ENCODE data around the gene WNT4. TPM values are rescaled to one million over a fixed set of nuclear protein-coding genes. Genes with fewer than 3 reads are reported as not detected.

Gene WNT4
- polyA plus RNA-seq, 4 donors: 6.7 to 8.2 (median 7.0) TPM

DNA sequence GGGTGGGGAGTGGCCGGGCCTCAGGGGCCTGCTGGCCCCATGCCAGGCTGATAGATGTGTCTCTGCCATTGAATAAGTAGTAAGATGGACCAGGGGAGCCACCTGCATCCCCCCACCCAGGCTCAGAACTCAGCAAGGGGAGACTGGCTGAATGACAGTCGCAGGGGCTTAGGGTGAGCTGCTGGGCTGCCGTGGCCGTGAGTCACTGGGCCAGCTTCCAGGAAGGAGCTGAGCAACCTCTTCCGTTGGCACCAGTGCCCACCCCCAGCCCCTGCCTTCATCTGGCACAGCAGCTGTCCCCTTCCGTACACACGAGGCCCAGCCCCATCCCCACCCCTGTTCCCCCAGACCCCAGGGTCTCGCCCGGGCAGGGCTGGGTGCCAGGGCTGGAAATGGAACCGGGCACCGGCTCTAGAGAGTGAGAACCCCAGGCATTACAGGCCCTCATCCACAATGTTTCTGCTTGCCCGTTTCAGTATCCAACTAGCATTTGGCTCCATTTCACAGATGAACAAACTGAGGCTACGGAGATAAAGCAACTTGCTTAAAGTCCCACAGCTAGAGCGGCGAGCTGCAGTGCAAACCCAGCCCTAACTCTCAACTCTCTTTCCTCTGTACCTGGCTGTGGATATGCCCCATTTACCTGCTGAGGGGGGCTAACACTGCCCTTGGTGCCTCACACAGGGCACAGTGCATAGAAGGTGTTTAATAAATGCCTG, 10.2 kb downstream of the WNT4 start:
- DNase-seq (ENCODE audit: low read depth in 4 of 4, low spot score in 3 of 4): no peak

DNA sequence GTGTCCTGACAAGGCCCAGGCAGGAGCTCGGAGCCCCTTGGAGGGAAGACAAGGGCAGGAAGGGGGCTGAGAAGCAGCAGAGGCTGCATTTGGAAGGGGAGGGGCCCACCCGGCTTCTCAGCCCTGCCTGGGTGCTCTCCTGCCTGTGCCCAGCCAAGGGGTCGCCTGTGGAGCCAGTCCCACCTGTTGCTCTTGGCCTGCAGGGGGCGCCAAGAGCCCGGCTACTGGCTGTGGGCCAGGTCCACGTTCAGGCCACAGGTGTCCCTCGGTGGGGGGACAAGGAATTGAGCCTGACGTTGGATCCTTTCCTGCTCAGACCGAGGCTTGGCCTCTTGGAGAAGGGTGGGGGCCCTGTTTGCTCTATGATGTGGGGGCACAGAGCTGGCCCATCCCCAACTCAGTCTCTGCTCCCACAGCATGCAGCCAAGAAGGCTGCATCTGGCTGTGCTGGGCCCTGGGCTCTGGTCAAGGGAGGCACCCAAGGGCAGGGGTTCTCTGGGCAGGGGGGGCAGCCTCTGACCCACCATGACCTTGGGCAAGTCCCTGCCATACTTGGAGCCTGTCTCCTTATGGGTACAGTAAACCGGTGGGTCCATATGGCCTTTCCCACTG, 10.9 kb downstream of the WNT4 start:
- DNase-seq (ENCODE audit: low read depth in 4 of 4, low spot score in 3 of 4): no peak

DNA sequence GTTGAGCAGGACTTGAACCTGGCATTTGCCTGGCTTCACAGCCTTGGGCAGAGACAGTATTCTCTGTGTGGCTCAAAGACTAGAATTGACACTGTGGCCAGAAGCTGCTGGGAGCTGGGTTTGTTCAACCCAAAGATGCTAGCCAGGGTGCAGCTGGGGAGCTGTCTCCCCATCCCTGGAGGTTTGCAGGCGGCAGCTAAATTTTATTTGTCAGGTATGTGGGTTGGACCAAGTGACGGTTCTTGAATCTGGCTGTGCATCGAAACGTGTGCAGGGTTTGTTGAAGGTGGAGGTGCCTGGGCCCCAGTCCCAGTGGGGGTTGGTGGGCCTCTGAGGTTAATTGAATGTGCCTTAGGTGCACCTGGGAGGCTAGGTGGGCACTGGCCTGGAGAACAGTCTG, 11.8 kb downstream of the WNT4 start:
- DNase-seq (ENCODE audit: low read depth in 4 of 4, low spot score in 3 of 4): no peak

DNA sequence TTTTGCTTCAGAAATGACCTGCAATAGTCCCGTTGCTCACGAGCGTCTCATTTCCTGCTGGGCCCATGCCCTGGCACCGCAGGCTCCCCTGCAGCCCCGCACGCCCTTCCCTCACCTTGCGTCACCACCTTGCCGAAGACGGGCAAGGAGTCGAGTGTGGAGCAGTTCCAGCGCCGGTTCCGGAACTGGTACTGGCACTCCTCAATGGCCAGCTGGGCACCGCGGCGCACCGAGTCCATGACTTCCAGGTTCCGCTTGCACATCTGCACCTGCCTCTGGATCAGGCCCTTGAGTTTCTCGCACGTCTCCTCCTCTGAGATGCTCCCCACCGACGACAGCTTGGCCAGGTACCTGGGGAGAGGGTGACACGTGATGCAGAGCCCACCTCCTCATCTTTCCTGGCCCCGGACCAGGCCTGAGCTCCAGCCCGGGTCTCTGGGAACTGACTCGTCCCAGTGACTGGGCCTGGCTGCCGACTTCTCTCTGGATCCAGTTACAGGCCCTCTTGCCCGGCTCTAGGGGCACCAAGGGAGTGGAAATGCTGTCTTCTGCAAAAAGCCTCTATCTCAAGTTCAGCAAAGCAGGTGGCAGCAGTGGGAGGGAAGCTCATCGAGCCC, 13.3 kb downstream of the WNT4 start:
- no peak for DNase-seq (ENCODE audit: low read depth in 4 of 4, low spot score in 3 of 4)

DNA sequence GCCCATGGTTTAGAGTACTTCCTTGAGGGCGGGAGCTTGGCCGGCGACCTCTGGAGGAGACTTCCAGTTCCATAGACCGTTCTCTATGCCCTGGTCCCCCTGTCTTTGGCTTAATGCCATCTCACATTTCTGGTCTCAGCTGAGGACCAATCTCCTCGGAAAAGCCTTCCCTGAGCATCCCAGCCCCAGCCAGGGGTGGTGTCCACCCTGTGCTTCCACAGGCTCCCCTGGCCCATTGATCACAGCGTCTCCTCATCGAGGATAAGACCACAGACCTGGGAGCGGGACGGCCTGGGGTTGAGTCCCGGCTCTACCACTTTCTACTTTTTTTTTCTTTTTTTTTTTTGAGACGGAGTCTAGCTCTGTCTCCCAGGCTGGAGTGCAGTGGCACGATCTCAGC, 14.5 kb downstream of the WNT4 start:
- DNase-seq (ENCODE audit: low read depth in 4 of 4, low spot score in 3 of 4): no peak

DNA sequence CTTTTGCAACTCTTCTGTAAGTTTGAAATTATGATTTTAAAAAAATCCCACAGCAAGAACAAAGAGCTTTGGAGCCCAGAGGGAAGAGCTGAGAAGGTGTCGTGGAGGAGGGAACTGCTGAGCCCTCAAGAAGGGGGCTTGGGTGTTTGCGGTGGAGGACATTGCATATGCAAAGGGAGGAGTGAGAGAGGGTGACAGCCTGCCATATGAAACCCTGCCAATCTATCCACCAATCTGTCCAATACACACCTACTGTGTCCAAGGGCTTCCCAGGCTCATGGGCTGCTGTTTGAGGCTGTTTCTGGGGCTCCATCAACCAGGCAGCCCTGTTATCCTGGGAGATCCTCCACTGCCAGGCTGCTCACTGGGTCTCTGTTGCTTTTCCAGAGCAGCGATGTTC, 15.2 kb downstream of the WNT4 start:
- DNase-seq (ENCODE audit: low read depth in 4 of 4, low spot score in 3 of 4): no peak

DNA sequence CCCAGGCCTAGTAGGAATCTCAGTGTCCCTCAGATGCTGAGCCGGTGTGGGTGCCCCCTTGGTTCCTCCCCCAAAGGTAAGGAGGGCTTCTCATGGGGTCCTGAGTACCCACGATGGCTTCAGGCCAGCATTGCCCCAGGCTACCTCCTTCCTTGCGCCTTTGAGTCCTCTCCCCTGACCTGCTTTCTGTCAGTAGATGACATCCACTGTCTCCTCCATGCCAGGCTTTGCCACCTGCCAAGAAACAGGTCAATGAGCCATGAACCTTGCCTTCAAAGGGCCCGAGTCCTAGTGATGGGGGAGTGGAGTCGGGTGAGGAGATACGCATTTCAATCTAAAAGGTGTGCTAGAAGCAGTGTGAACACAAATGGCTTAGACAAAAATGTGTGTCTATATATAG, 15.6 kb downstream of the WNT4 start:
- no peak for DNase-seq (ENCODE audit: low read depth in 4 of 4, low spot score in 3 of 4)

DNA sequence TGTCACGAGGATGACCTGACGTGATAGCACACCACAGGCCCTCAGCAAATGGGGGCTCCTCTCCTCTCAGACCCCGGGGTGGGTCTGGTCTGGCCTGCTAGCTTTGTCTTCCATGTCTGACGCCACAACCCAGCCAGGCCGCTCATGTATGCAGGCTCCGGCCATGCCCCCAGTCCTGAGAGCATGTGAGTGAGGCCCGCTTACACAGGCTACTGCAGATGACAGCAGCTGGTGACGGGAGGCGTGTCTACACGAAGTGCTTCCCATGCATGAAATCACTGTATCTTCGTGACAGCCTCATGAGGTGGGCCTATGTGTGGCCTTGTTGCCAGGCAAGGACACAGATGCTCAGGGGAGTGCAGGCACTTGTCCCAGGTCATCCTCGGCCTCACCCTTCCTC, 16.4 kb downstream of the WNT4 start:
- DNase-seq (ENCODE audit: low read depth in 4 of 4, low spot score in 3 of 4): no peak

DNA sequence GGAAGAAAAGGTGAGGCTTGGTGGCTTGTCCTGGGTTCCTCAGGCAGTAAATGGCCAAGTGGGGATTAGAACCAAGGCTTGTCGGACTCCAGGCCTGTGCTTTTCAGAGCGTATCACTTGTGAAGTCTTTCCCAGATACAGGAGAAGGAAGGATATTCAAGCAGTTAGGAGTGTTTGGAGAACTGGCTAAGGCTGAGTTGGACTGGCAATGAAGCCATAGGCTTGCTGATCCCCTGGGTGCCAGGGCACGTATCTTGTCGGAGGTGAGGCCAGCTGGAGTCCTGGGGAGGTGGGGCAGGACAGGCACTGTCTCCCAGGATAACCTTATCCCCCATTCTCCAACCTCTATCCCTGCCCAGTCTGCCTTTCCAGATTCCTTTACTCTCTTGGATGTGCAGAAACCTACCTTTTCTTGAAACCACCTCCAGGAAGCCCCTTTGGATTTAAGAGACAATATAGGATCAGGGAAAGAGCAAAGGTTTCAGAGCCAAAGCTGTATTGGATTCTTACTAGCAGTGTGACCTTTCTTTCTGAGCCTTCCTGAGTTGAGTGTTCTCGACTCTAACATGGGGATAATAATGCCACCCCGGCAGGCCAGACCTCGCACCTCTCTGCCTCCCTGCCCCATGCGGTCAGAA, 18.2 kb downstream of the WNT4 start:
- DNase-seq (ENCODE audit: low read depth in 4 of 4, low spot score in 3 of 4): no peak

DNA sequence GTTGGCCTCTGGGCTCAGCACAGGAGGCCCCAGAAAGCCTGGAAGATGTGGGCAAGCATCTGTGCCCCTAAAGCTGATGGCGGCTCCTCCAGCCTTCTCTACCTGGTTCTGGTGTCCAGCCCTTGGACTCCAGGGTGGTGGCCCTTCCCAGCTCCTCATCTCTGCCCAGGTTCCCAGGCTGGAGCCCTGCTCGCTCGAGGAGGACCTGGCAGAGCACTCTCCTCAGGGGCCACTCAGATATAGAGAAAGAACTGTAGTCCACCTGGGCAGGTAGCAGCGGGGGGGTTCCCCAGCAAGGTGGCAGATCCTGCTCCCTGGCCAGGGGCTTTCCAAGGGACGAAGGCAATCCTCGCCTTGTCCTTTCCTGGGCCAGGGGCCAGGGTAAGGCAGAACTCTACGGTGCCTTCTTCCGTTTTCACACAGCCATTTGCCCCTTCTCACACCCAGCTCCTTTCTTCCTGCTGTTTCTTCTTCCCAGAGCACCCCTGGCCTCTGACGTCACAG, 18.9 kb downstream of the WNT4 start:
- DNase-seq (ENCODE audit: low read depth in 4 of 4, low spot score in 3 of 4): no peak

DNA sequence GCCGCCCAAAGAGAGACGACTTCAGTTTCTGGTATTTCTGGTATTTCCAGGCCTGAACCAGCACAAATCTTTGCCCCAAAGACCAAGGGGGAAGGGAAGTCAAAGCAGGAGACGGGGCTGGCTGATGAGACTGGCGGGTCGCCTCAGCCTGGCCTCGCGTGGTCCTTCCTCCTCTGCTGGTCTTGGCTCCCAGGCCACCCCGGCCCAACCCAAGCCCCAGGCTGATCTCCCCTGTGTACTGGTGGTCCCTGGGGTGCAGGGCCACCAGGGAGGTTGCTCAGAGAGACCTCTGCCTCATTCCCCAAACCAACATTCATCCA, 19.9 kb downstream of the WNT4 start:
- no peak for DNase-seq (ENCODE audit: low read depth in 4 of 4, low spot score in 3 of 4)

DNA sequence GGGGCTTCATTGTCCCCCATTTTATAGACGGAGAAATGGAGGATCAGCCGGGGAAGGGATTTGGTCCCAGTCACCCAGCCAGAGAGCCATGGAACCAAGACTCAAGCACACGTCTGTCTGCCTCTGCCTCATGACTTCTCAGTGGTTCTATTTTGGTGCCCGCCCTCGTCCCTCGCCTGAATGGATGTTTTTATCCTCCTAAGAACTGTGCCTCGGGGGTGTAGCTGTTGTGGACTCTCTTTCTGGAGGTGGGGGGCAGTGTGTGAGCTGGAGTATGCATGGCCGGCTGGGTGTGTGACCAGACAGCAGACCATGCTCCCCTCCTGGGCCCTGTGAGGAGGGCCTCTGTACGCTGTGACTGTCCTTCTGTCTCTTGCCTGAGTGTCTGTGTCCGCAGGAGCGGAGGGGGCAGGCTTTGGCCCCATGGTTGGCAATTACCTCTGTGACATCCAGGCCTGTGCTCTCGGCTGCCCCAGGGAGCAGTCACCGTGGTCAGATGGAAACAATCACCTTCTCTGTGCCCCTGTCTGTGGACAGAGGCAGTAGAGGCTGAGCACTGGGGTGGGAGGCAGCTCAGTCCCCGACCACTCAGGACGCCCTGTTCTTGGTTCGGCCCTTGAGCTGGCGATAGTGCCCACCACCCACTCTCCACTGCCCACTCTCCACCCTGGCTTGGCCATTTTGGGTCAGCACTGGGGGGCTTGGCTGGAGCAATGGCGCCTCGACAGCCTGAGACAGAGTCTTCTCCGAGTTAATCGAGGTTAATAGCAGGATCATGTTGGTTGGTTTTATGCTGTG, 20.4 kb downstream of the WNT4 start:
- DNase-seq (ENCODE audit: low read depth in 4 of 4, low spot score in 3 of 4): no peak

DNA sequence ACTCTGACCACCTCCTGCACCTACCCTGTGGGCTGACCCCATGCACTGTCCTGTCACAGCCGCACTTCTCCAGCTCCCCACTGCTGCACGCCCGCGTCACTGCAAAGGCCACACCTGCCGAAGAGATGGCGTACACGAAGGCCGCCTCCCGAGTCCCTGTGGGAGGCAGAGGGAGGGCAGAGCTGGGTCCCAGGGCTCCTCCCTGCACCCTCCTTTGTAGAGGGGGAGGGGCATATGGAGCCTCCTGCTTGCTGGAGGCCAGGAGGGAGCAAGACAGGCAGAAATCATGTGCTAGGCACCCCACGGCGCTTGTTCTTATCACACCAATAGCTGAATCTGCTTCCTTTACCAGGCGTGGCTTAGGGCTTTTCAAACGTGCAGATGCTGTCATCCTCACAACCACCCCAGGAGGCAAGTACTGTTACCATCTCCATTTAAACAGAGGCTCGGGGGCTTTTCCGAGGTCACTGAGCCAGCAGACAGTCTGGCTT, 21.4 kb downstream of the WNT4 start:
- no peak for DNase-seq (ENCODE audit: low read depth in 4 of 4, low spot score in 3 of 4)

DNA sequence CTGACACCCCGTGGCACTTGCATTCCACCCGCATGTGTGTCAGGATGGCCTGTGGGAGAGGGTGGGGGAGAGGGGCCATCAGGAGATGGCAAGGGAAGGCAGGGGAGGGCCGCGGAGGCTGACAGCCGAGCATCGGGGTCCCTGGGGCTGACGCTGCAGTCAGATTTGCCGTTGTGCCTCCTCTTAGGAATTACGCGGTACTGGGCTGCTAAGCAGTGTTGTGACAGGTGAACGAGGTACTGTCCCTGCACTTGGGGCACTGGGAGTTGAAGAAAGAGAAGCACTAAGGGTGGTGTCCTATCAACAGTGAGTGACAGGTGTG, 22.5 kb downstream of the WNT4 start:
- DNase-seq (ENCODE audit: low read depth in 4 of 4, low spot score in 3 of 4): no peak

DNA sequence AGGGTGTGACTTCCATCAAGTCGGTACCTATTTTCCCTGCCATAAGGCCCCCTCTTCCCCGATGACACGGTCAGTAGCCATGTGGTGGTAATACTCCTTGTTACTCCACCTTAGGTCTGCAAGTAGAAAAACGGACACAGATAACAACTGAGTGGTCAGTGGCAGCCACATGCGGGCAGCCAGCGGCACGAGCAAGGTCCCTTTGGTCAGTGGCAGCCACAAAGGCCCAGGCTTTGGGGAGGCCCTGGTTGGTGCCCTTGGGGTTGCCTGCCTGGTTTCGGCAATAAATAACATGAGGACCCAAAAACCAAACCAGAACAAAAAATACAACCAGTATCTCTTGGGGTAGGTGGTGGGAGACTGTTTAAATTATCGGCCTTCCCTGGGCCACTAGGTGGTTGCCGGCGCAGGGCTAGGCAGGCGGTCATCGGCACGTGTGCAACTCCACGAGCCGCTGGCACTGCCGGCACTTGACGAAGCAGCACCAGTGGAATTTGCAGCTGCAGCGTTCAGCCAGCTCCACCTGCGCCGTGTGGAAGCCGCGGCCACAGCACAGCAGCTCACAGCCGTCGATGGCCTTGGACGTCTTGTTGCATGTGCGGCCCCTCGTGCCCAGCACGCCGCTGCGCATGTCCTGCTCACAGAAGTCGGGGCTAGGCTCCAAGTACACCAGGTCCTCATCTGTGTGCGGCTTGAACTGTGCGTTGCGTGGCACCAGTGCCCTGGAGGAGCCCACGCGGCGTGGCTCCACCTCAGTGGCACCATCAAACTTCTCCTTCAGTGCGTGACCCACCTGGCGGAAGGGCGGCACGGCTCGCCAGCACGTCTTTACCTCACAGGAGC, 23.1 kb downstream of the WNT4 start:
- DNase-seq (ENCODE audit: low read depth in 4 of 4, low spot score in 3 of 4): no peak

DNA sequence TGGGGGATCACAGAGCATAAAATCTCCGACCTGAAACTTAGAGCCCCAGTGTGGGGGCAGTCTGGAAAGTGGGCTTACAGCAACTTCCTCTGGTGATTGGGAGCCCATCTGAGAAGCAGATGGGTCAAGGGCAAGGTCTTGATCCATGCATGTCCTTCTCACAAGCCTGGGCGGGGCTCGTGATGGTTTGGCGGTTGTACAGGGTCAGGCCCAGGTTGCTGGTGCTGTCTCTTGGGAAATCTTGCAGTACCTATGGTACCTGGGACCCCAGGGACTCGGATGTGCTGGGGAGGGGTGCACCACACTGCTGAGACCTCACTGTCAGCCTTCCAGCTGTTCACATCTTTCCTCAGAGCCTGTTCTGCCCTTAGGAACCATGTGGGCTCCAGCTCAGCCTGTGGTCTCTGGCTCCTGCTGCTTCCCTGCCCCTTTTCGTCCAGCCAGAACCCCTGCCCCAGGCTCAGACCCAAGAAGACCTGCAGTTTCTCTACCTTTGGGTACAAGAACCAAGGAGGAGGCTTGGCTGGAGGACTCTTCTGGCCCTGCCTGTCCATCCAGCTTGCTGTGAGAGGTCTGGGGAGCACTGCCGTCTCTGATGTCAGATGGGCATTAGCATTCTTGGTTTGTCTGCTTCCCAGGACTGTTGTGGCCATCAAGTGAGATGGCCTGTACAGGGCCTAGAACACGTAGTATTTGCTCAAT, 24.5 kb downstream of the WNT4 start:
- DNase-seq (ENCODE audit: low read depth in 4 of 4, low spot score in 3 of 4): no peak

DNA sequence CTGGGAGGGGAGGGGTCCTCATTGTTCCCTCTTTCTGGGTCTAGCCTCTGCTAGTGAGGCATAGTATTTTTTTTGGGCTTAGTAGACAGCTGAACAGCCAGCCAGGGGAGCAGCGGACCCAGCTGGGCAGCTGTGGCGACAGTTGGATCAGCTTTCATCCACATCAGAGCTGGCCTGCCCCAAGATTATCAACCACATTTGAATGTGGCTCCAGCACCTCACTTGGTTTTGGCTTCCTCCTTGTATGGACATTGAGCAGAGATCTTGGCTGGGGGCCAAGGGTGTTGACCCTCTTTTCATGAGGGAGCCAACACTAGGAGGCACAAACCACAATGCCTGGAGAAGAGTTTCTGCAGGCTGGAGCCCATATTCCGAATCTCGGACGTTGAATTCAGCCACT, 25.0 kb downstream of the WNT4 start:
- no peak for DNase-seq (ENCODE audit: low read depth in 4 of 4, low spot score in 3 of 4)

DNA sequence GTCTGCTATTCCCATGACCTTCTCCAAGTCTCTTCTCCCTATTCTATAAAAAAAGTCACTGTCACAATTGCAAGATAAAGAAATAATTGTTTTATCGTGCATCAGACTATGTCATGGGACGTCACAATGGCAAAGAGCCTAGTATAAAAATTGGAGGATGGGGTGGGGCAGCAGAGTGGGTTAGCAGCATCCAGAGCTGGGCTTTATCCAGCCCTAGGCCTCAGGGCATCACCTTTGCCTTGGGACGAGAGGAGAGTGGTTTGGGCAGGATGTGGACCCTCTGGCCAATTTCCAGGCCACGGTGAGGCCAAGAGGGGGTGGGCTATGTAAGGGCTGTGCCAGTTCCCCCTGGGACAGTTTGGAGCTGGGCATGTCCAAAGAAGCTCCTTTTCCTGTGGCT, 25.7 kb downstream of the WNT4 start:
- DNase-seq (ENCODE audit: low read depth in 4 of 4, low spot score in 3 of 4): no peak

DNA sequence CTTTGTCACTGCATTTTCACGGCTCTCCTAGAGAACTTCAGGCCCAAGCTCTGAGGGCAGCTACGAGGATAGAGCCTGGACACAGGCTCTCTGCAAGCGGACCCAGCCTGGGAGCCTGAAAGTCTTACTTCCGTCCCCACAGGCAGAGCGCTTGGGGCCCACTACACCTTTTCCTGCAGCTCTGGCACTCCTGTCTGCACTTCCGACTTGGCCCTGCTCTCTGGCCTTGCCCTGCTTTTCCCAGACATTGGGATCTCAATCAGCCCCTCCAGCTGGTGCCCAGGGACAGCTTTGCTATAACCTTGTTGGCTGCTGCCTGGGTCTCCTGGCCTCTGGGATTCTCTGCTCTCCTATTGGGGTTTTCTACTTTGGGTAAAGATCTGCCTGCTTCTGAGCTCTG, 27.6 kb downstream of the WNT4 start:
- DNase-seq (ENCODE audit: low read depth in 4 of 4, low spot score in 3 of 4): no peak

All from right renal pelvis (tissue), 4 donors.